ENCODE measurements around the gene PDSS2. TPM values are rescaled to one million over a fixed set of nuclear protein-coding genes. Genes with fewer than 3 reads are reported as not detected.

Gene PDSS2
- total RNA-seq, 1 experiment from 2014 or later: 12.1 TPM

DNA sequence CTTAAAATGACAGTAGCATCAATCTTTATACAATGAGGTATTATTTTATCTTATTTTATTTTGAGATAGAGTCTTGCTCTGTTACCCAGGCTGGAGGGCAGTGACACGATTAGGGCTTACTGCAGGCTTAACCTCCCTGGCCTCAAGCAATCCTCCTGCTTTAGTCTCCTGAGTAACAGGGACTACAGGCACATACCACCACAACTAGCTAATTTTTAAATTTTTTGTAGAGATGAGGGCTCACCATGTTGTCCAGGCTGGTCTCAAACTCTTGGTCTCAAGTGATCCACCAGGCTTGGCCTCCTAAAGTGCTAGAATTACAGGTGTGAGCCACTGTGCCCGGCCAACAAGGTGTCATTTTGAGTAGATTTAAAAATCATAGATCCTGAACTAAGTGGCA lies 125.9 kb downstream of the PDSS2 start:
- Mint-ChIP-seq H3K27me3 (ENCODE audit: low read depth) (no peaks in the 10 kb centered on the region), H3K9me3 (no peaks in the 10 kb centered on the region), H3K27ac (no peak overlapping the region; a peak in 1 of 7 replicates), H3K36me3 (ENCODE audit: insufficient read depth in 1 of 3, low read depth in 3 of 3) (no peaks in the 10 kb centered on the region; a peak in 1 of 7 replicates), H3K4me1 (peaks cover 5% of the 10 kb centered on the region in 2 experiments; a peak in 3 of 4 replicates), H3K4me3 (no peak overlapping the region)
- Histone ChIP-seq H3K23me2 (ENCODE audit: insufficient read length, low read depth, low read length, poor library complexity, severe bottlenecking) (no peaks in the 10 kb centered on the region), H4K91ac (ENCODE audit: insufficient read length, low read depth, low read length) (no peak overlapping the region), H4K5ac (ENCODE audit: insufficient read length, low read depth, low read length) (no peak overlapping the region), H3K27ac (ENCODE audit: insufficient read length, low read depth, low read length) (no peak overlapping the region), H3K9ac (ENCODE audit: extremely low read depth, insufficient read length, low read length) (no peak overlapping the region), H3K79me2 (ENCODE audit: insufficient read depth, low read length) (no peaks in the 10 kb centered on the region), H3T11ph (ENCODE audit: low read length) (no peak overlapping the region), H3K79me1 (ENCODE audit: insufficient read depth, low read depth, low read length, poor library complexity, severe bottlenecking) (no peaks in the 10 kb centered on the region), H3K4ac (ENCODE audit: low read depth, low read length) (no peak overlapping the region), H2BK12ac (ENCODE audit: insufficient read length, low read depth, low read length) (no peak overlapping the region), H2AFZ (ENCODE audit: low read length) (no peak overlapping the region), H4K20me1 (ENCODE audit: control insufficient read depth, insufficient read depth, insufficient read length) (no peaks in the 10 kb centered on the region), H3K14ac (ENCODE audit: insufficient read depth, low read length) (no peak overlapping the region), H3K56ac (ENCODE audit: insufficient read length, low read depth, low read length) (no peak overlapping the region), H3K27me3 (ENCODE audit: insufficient read depth, low read length) (no peaks in the 10 kb centered on the region), H2AK5ac (ENCODE audit: insufficient read length, low read length) (no peak overlapping the region), H2BK120ac (ENCODE audit: low read depth, low read length, poor library complexity, severe bottlenecking) (no peak overlapping the region), H4K8ac (replicated peaks; ENCODE audit: insufficient read length, low read depth, low read length) (no peak overlapping the region), H3K9me3 (ENCODE audit: control insufficient read depth, low read depth, low read length) (no peaks in the 10 kb centered on the region), H2BK20ac (ENCODE audit: low read depth, low read length, poor library complexity, severe bottlenecking) (no peak overlapping the region), H3K4me1 (ENCODE audit: insufficient read depth, low read length) (0 out of 2 replicates have a peak, but pooled peaks cover 2% of the 10 kb centered on the region), H3K18ac (ENCODE audit: insufficient read length, low read depth, low read length) (no peak overlapping the region), H3K4me2 (ENCODE audit: insufficient read depth, insufficient read length, low read length) (no peak overlapping the region), H3K23ac (ENCODE audit: insufficient read length, low read depth, low read length) (no peak overlapping the region), H2BK15ac (ENCODE audit: low read depth, low read length) (no peak overlapping the region), H2BK5ac (ENCODE audit: insufficient read length, low read length) (no peak overlapping the region)
- TF ChIP-seq CTCF (conservative IDR thresholded peaks at IDR 0.05): no peak
- DNase-seq: no peak
- no CpG with 5 or more reads among the region's 2 CpGs for WGBS (ENCODE audit: extremely low coverage, insufficient read length, low lambda C conversion rate)
